A673 (cell line): ENCODE results near the gene HSD3B1. TPM values are rescaled to one million over a fixed set of nuclear protein-coding genes. Genes with fewer than 3 reads are reported as not detected.
A peak's percentile ranks its signal among the peaks of the same experiment; 100 is the strongest.

Source experiments
- BruUV-seq: library from RNA; stranded (reverse); fragments of 400-500 nt; replicated peaks from 2 replicates; lab custom pipeline; 2021; lab: Mats Ljungman, UMichigan
- CTCF ChIA-PET: fragments of 300-600 bp; sonication (Branson Sonifier 250); formaldehyde crosslinking; loops from one replicate; lab custom pipeline; 2022; ENCODE audit warnings: antibody characterized with exemption; lab: Charles Lee
- POLR2A ChIA-PET: fragments of 300-600 bp; sonication (Branson Sonifier 250); formaldehyde crosslinking; loops from one replicate; lab custom pipeline; 2022; ENCODE audit warnings: antibody characterized with exemption; ENCODE audit not compliant: low non-redundant PET; lab: Charles Lee
- DNase-seq: peaks from one replicate; pipeline ENCODE4 v3.0.0-alpha.2; 2015; ENCODE audit warnings: low spot score
- H3K27ac ChIP-seq: fragments of 200-600 bp; sonication (generic); 2 replicates; pipeline ENCODE4 v1.5.1; 2016; ENCODE audit warnings: mixed run types, low read depth, mild to moderate bottlenecking, mixed read lengths, antibody characterized with exemption, low read length; ENCODE audit not compliant: poor library complexity, severe bottlenecking
- H3K27me3 ChIP-seq: fragments of 200-600 bp; sonication (generic); replicated peaks from 2 replicates; pipeline ENCODE4 v1.6.1; 2017; ENCODE audit warnings: mixed run types, low read depth, mild to moderate bottlenecking, mixed read lengths, antibody characterized with exemption, low read length; ENCODE audit not compliant: insufficient read depth, poor library complexity
- H3K36me3 ChIP-seq: fragments of 200-600 bp; sonication (generic); 2 replicates; pipeline ENCODE4 v1.6.1; 2016; ENCODE audit warnings: mixed run types, mild to moderate bottlenecking, mixed read lengths, antibody characterized with exemption, low read length; ENCODE audit not compliant: insufficient read depth, poor library complexity, severe bottlenecking
- H3K4me1 ChIP-seq: fragments of 200-600 bp; sonication (generic); 2 replicates; pipeline ENCODE4 v1.6.1; 2017; ENCODE audit warnings: mixed run types, mild to moderate bottlenecking, mixed read lengths, antibody characterized with exemption, low read length; ENCODE audit not compliant: insufficient read depth, poor library complexity, severe bottlenecking
- H3K4me3 ChIP-seq: fragments of 200-600 bp; sonication (generic); 2 replicates; pipeline ENCODE4 v1.5.1; 2016; ENCODE audit warnings: low read depth, mixed run types, mild to moderate bottlenecking, mixed read lengths, low read length; ENCODE audit not compliant: poor library complexity, severe bottlenecking
- H3K9me3 ChIP-seq: fragments of 200-600 bp; sonication (generic); 2 replicates; pipeline ENCODE4 v1.6.1; 2016; ENCODE audit warnings: mixed run types, low read depth, mild to moderate bottlenecking, mixed read lengths, antibody characterized with exemption, low read length; ENCODE audit not compliant: poor library complexity, severe bottlenecking
- CTCF ChIP-seq: fragments of 300-800, 200-600 bp; sonication (generic); conservative IDR thresholded peaks from 2 replicates; pipeline ENCODE4 v1.5.1; 2017; ENCODE audit warnings: low read depth, mild to moderate bottlenecking, antibody characterized with exemption, low read length, moderate library complexity, mixed read lengths
- EZH2 ChIP-seq: fragments of 200-600 bp; sonication (generic); IDR thresholded peaks from 2 replicates; pipeline ENCODE4 v1.6.1; 2017; ENCODE audit warnings: borderline replicate concordance, low read depth, mild to moderate bottlenecking, mixed read lengths, antibody characterized with exemption, low read length; ENCODE audit not compliant: poor library complexity, severe bottlenecking
- intact Hi-C: fragments of 100-400 bp; cut with micrococcal nuclease; formaldehyde crosslinking; loops from one replicate; pipeline ENCODE4 v1.10.0; 2022; ENCODE audit not compliant: unreplicated experiment
- total RNA-seq: library from RNA; stranded (reverse); gene quantifications from 2 replicates; pipeline ENCODE4 v1.2.3, GENCODE V29; 2021

HSD3B1 gene
- total RNA-seq, 1 experiment from 2014 or later = not detected

- Histone ChIP-seq H3K27ac (no peak overlapping the region), H3K27me3 (no peaks in the 10 kb centered on the region), H3K4me1 (no peaks in the 10 kb centered on the region), H3K4me3 (no peak overlapping the region), H3K9me3 (no peaks in the 10 kb centered on the region), H3K36me3 (no peaks in the 10 kb centered on the region)
- CTCF ChIA-PET = no interaction called here
- BruUV-seq = no TSS peak
- no peak for TF ChIP-seq EZH2
- TF ChIP-seq CTCF = peak; percentile 63
- intact Hi-C loops = no loop called here
- DNase-seq = peak; percentile 17
- POLR2A ChIA-PET = no interaction called here
Measured at GRCh38 chr1:119544165-119544762, 37.3 kb downstream of the HSD3B1 start.

GRCh38 chr1:119546641-119547040 lies 39.6 kb downstream of the HSD3B1 start:
- DNase-seq = no peak
- no peaks in the 10 kb centered on the region for H3K36me3 ChIP-seq
- BruUV-seq = no TSS peak
- CTCF ChIA-PET = no interaction called here
- no peak overlapping the region for H3K4me3 ChIP-seq
- H3K4me1 ChIP-seq = no peaks in the 10 kb centered on the region
- H3K27ac ChIP-seq = no peak overlapping the region
- no peaks in the 10 kb centered on the region for H3K9me3 ChIP-seq
- TF ChIP-seq CTCF (no peak), EZH2 (no peak)
- POLR2A ChIA-PET = interaction anchor here (0.6 kb wide), 1 partner anchor 169 kb away, joined by 3 read pairs; no protein-coding TSS in a partner anchor
- H3K27me3 ChIP-seq = no peaks in the 10 kb centered on the region
- intact Hi-C loops = no loop called here

- POLR2A ChIA-PET = no interaction called here
- H3K36me3 ChIP-seq = no peaks in the 10 kb centered on the region
- no peak overlapping the region for H3K4me3 ChIP-seq
- no peak for DNase-seq
- TF ChIP-seq EZH2 (no peak), CTCF (no peak)
- H3K27me3 ChIP-seq = no peaks in the 10 kb centered on the region
- no peaks in the 10 kb centered on the region for H3K4me1 ChIP-seq
- no peak overlapping the region for H3K27ac ChIP-seq
- CTCF ChIA-PET = no interaction called here
- intact Hi-C loops = no loop called here
- H3K9me3 ChIP-seq = no peaks in the 10 kb centered on the region
- no TSS peak for BruUV-seq
Measured at GRCh38 chr1:119547306-119547705, 40.3 kb downstream of the HSD3B1 start.
